Hepatocyte (in vitro differentiated cells): Measurements from ENCODE around the gene HOXD4. TPM values are rescaled to one million over a fixed set of nuclear protein-coding genes. Genes with fewer than 3 reads are reported as not detected.

ENCODE experiments used
- DNase-seq: peaks from one replicate; pipeline ENCODE4 v3.0.0-alpha.2; 2016; ENCODE audit warnings: low spot score
- H2AFZ ChIP-seq: fragments of 200-600 bp; sonication (generic); 2 replicates; pipeline ENCODE4 v1.6.0; 2016; ENCODE audit warnings: antibody characterized with exemption, mild to moderate bottlenecking
- H3K27ac ChIP-seq: fragments of 200-600 bp; sonication (generic); 2 replicates; pipeline ENCODE4 v1.5.1; 2016; ENCODE audit warnings: mild to moderate bottlenecking
- H3K27me3 ChIP-seq: fragments of 200-600 bp; sonication (generic); 2 replicates; pipeline ENCODE4 v1.6.1; 2016
- H3K36me3 ChIP-seq: fragments of 200-600 bp; sonication (generic); replicated peaks from 2 replicates; pipeline ENCODE4 v1.5.1; 2016; ENCODE audit warnings: low read depth; ENCODE audit not compliant: insufficient read depth
- H3K4me1 ChIP-seq: fragments of 200-600 bp; sonication (generic); 2 replicates; pipeline ENCODE4 v1.5.1; 2016; ENCODE audit warnings: mild to moderate bottlenecking, moderate library complexity; ENCODE audit not compliant: insufficient read depth
- H3K4me2 ChIP-seq: fragments of 200-600 bp; sonication (generic); 2 replicates; pipeline ENCODE4 v1.6.0; 2016
- H3K4me3 ChIP-seq: fragments of 200-600 bp; sonication (generic); 2 replicates; pipeline ENCODE4 v1.5.1; 2016; ENCODE audit warnings: mild to moderate bottlenecking
- H3K79me2 ChIP-seq: fragments of 200-600 bp; sonication (generic); 2 replicates; pipeline ENCODE4 v1.6.0; 2017; ENCODE audit warnings: mild to moderate bottlenecking
- H3K9me2 ChIP-seq: fragments of 200-600 bp; sonication (generic); replicated peaks from 2 replicates; pipeline ENCODE4 v1.6.0; 2017; ENCODE audit warnings: mild to moderate bottlenecking; ENCODE audit not compliant: insufficient read depth
- H3K9me3 ChIP-seq: fragments of 200-600 bp; sonication (generic); 2 replicates; pipeline ENCODE4 v1.5.1; 2016; ENCODE audit warnings: low read depth, mild to moderate bottlenecking
- H4K20me1 ChIP-seq: fragments of 200-600 bp; sonication (generic); 2 replicates; pipeline ENCODE4 v1.6.0; 2016; ENCODE audit warnings: mild to moderate bottlenecking; ENCODE audit not compliant: insufficient read depth, poor library complexity, severe bottlenecking
- EZH2 ChIP-seq: fragments of 200-600 bp; sonication (generic); IDR thresholded peaks from 2 replicates; pipeline ENCODE4 v1.6.1; 2016; ENCODE audit warnings: antibody characterized with exemption, mild to moderate bottlenecking, borderline replicate concordance
- EZH2phosphoT487 ChIP-seq: fragments of 200-600 bp; sonication (generic); IDR thresholded peaks from one replicate; pipeline ENCODE4 v1.6.1; 2018; ENCODE audit warnings: antibody characterized with exemption, mild to moderate bottlenecking, low read depth, moderate library complexity; ENCODE audit not compliant: unreplicated experiment, severe bottlenecking
- WGBS: methylation state at CpG from one replicate; pipeline ENCODE4 v1.1.6; 2016; ENCODE audit warnings: low lambda C conversion rate; ENCODE audit errors: missing lambda C conversion rate; 5-methylcytosine and 5-hydroxymethylcytosine counted together
- polyA plus RNA-seq: library from polyadenylated mRNA; unstranded; fragments of >200 nt; fragmentation: Nextera tagmentation; extraction: Ambion mirVana; gene quantifications from 2 replicates; pipeline ENCODE4 v1.2.1, GENCODE V29; 2016
- total RNA-seq: library from RNA; depleted of rRNA; stranded (reverse); fragments of >200 nt; gene quantifications from 2 replicates; pipeline ENCODE4 v1.2.3, GENCODE V29; 2014
- TF ChIP-seq, protein P1 (sequence below): fragments of 200-600 bp; sonication (generic); IDR thresholded peaks from 2 replicates; pipeline ENCODE4 v1.5.1; 2016; ENCODE audit warnings: antibody characterized with exemption, mild to moderate bottlenecking; ENCODE audit not compliant: poor library complexity

Gene HOXD4
- total and polyA plus RNA-seq, 2 experiments from 2014 or later: 0.70 TPM; not detected in 1

DNA sequence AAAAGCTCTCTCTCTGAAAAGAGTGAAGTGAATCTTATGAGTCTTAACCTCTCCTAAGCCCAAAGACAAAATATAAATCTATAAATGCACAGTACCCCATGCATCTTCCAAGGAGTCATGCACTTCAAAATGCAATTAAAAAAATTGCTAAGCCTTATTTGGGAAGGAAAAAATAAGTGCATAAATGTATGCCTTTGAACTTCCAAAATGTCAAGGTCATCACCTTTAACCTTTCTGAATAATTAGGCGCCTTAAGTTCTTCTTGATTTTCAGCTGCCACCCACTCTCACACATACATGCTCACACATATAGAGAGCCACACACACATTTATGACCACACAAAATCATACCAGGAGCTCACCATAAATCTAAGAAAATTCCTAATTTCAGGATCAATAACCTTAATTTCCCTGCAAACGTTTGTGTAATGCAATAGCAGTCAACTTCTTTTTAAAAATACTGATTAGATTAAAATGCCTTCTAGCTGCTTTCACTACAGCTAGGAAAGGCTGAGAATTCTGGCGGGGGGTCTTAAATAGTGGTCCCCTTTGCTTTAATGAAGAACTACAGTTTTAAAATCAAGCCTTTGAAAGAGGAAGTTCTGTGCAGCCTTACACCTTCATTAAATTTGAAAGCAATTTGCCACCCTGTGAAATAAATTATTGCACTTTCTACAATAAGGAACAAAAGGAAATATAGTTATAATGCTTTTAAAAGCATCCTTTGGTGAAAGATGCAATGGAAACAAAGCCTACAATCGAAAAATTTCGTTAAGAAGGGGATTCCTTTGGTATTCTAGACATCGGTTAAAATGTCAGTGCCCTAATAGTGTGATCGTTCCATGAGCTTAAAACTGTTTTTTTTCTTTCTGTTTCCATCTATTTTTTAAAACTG is 40.7 kb upstream of the HOXD4 start:
- no peak for TF ChIP-seq EZH2
- TF ChIP-seq EZH2phosphoT487: no peak
- TF ChIP-seq, protein P1, sequence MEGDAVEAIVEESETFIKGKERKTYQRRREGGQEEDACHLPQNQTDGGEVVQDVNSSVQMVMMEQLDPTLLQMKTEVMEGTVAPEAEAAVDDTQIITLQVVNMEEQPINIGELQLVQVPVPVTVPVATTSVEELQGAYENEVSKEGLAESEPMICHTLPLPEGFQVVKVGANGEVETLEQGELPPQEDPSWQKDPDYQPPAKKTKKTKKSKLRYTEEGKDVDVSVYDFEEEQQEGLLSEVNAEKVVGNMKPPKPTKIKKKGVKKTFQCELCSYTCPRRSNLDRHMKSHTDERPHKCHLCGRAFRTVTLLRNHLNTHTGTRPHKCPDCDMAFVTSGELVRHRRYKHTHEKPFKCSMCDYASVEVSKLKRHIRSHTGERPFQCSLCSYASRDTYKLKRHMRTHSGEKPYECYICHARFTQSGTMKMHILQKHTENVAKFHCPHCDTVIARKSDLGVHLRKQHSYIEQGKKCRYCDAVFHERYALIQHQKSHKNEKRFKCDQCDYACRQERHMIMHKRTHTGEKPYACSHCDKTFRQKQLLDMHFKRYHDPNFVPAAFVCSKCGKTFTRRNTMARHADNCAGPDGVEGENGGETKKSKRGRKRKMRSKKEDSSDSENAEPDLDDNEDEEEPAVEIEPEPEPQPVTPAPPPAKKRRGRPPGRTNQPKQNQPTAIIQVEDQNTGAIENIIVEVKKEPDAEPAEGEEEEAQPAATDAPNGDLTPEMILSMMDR: no peak
- 36% methylated on average over 7 of the region's 7 CpGs for WGBS
- Histone ChIP-seq H3K9me3 (peaks cover 3% of the 10 kb centered on the region), H2AFZ (no peak overlapping the region), H3K27ac (no peak overlapping the region), H3K4me2 (peak overlapping the region; percentile 73), H3K27me3 (peaks cover 94% of the 10 kb centered on the region), H3K4me3 (no peak overlapping the region), H3K79me2 (peaks cover 69% of the 10 kb centered on the region), H3K9me2 (no peaks in the 10 kb centered on the region), H4K20me1 (peaks cover 53% of the 10 kb centered on the region), H3K4me1 (no peaks in the 10 kb centered on the region), H3K36me3 (no peaks in the 10 kb centered on the region)
- no peak for DNase-seq

DNA sequence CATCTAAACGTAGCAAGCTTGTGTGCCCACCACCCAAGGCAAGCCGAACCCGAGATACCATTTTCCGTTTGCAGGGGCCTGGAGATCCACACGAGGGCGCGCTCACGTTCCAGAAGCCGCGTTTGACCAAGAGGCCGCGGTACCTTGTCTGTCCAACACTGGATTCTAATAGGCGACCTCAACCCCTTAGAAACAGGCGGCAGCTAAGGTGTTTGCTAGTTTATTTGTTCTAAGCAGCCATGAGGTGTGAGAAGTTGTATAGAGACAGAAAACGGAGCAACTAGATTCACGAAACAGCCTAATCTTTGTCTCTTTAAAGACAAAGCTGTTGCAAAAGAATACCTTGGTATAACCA is 40.1 kb upstream of the HOXD4 start:
- Histone ChIP-seq H3K9me2 (no peaks in the 10 kb centered on the region), H3K36me3 (no peaks in the 10 kb centered on the region), H3K27me3 (peaks cover 94% of the 10 kb centered on the region), H2AFZ (no peak overlapping the region), H3K4me1 (no peaks in the 10 kb centered on the region), H3K79me2 (peaks cover 69% of the 10 kb centered on the region), H3K27ac (no peak overlapping the region), H4K20me1 (peaks cover 58% of the 10 kb centered on the region), H3K9me3 (peaks cover 3% of the 10 kb centered on the region), H3K4me3 (no peak overlapping the region), H3K4me2 (peak overlapping the region; percentile 73)
- WGBS: 9% methylated on average over 16 of the region's 16 CpGs
- TF ChIP-seq EZH2phosphoT487 (no peak), EZH2 (peak; percentile 81)
- TF ChIP-seq, protein P1: peak; percentile 82
- DNase-seq: peak; percentile 76

DNA sequence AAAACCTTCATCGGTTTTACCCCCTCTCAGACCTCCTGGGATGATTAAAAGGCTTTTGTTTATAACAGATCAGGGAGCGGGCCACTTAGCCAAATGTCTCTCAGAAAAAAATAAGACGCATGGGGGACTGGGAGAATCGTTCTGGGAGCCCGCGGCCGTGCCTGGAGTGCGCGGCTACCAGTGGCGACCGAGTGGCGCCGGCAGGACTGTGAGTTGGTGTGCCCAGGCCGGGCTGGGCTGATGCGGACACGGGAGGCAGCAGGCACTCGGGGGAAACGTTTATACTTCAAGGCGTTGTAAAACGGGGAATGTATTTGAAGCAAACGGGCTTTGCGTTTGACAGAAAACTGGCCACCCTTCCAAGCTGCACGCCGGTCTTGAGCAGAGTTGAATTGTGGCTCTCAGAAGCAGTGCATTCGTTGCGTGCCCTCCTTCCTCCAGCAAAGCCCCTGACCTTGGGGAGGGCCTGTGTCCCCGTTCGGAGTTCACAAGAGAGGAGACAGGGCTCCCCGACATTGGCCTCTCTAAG is 39.4 kb upstream of the HOXD4 start:
- Histone ChIP-seq H3K4me3 (no peak overlapping the region), H3K4me1 (no peaks in the 10 kb centered on the region), H3K79me2 (peaks cover 66% of the 10 kb centered on the region), H3K9me3 (peaks cover 3% of the 10 kb centered on the region), H4K20me1 (peaks cover 63% of the 10 kb centered on the region), H3K27me3 (peaks cover 94% of the 10 kb centered on the region), H2AFZ (no peak overlapping the region), H3K9me2 (no peaks in the 10 kb centered on the region), H3K4me2 (peak overlapping the region; percentile 73), H3K27ac (no peak overlapping the region), H3K36me3 (no peaks in the 10 kb centered on the region)
- TF ChIP-seq EZH2phosphoT487: no peak
- TF ChIP-seq, protein P1: no peak
- TF ChIP-seq EZH2: no peak
- no peak for DNase-seq
- WGBS: 16% methylated on average over 29 of the region's 29 CpGs
